T-helper 2 cell treated with Interferon-gamma antibody and Interleukin-4, amounts not matched to agents 5 μg/mL and 100 μg/mL, for 36 hours (primary cell): ENCODE results near the gene SOBP.
A peak's percentile ranks its signal among the peaks of the same experiment; 100 is the strongest.

Source experiments
- DNase-seq: peaks from one replicate; pipeline ENCODE4 v3.0.0; 2021; ENCODE audit warnings: low spot score
- H3K27ac Mint-ChIP-seq: one replicate; pipeline ENCODE4 v1.8.0; 2021; ENCODE audit warnings: mild to moderate bottlenecking, mixed read lengths
- H3K27me3 Mint-ChIP-seq: one replicate; pipeline ENCODE4 v1.8.0; 2021; ENCODE audit warnings: low read depth, mixed read lengths
- H3K36me3 Mint-ChIP-seq: one replicate; pipeline ENCODE4 v1.8.0; 2021; ENCODE audit warnings: low read depth, mixed read lengths
- H3K4me1 Mint-ChIP-seq: one replicate; pipeline ENCODE4 v1.8.0; 2021; ENCODE audit warnings: low read depth, mixed read lengths
- H3K4me3 Mint-ChIP-seq: one replicate; pipeline ENCODE4 v1.8.0; 2022; ENCODE audit warnings: mild to moderate bottlenecking, moderate library complexity, mixed read lengths
- H3K9me3 Mint-ChIP-seq: one replicate; pipeline ENCODE4 v1.8.0; 2021; ENCODE audit warnings: mixed read lengths

SOBP gene

GRCh38 chr6:107624050-107624449 lies 134.1 kb downstream of the SOBP start:
- Mint-ChIP-seq H3K4me1 (peaks cover 24% of the 10 kb centered on the region), H3K36me3 (peaks cover 1% of the 10 kb centered on the region), H3K4me3 (no peak overlapping the region), H3K27ac (no peak overlapping the region), H3K9me3 (no peaks in the 10 kb centered on the region), H3K27me3 (peaks cover 28% of the 10 kb centered on the region)
- no peak for DNase-seq

- Mint-ChIP-seq H3K27ac (no peak overlapping the region), H3K36me3 (peaks cover 1% of the 10 kb centered on the region), H3K9me3 (no peaks in the 10 kb centered on the region), H3K4me3 (no peak overlapping the region), H3K27me3 (peaks cover 32% of the 10 kb centered on the region), H3K4me1 (peaks cover 19% of the 10 kb centered on the region)
- no peak for DNase-seq
Measured at GRCh38 chr6:107624541-107624940, 134.6 kb downstream of the SOBP start.

- Mint-ChIP-seq H3K27ac (no peak overlapping the region), H3K9me3 (no peaks in the 10 kb centered on the region), H3K4me1 (peaks cover 15% of the 10 kb centered on the region), H3K27me3 (peaks cover 39% of the 10 kb centered on the region), H3K4me3 (no peak overlapping the region), H3K36me3 (peaks cover 1% of the 10 kb centered on the region)
- no peak for DNase-seq
Measured at GRCh38 chr6:107625264-107625663, 135.3 kb downstream of the SOBP start.

- Mint-ChIP-seq H3K9me3 (no peaks in the 10 kb centered on the region), H3K36me3 (peaks cover 1% of the 10 kb centered on the region), H3K4me3 (no peak overlapping the region), H3K27ac (no peak overlapping the region), H3K4me1 (peaks cover 3% of the 10 kb centered on the region), H3K27me3 (peaks cover 50% of the 10 kb centered on the region)
- no peak for DNase-seq
Measured at GRCh38 chr6:107626645-107627044, 136.7 kb downstream of the SOBP start.

- H3K27ac Mint-ChIP-seq, result no peak overlapping the region
- no peak for DNase-seq
- H3K27me3 Mint-ChIP-seq, result peaks cover 58% of the 10 kb centered on the region
- H3K36me3 Mint-ChIP-seq, result peaks cover 1% of the 10 kb centered on the region
- peaks cover 2% of the 10 kb centered on the region for H3K4me1 Mint-ChIP-seq
- H3K9me3 Mint-ChIP-seq, result no peaks in the 10 kb centered on the region
- H3K4me3 Mint-ChIP-seq, result no peak overlapping the region
Measured at GRCh38 chr6:107627969-107628368, 138.1 kb downstream of the SOBP start.

GRCh38 chr6:107628878-107629277 lies 139.0 kb downstream of the SOBP start:
- no peak for DNase-seq
- Mint-ChIP-seq H3K36me3 (no peaks in the 10 kb centered on the region), H3K4me3 (no peak overlapping the region), H3K9me3 (no peaks in the 10 kb centered on the region), H3K4me1 (peaks cover 2% of the 10 kb centered on the region), H3K27ac (no peak overlapping the region), H3K27me3 (peaks cover 63% of the 10 kb centered on the region)

- Mint-ChIP-seq H3K36me3 (no peaks in the 10 kb centered on the region), H3K27me3 (peaks cover 63% of the 10 kb centered on the region), H3K4me1 (peaks cover 2% of the 10 kb centered on the region), H3K4me3 (no peak overlapping the region), H3K9me3 (no peaks in the 10 kb centered on the region), H3K27ac (no peak overlapping the region)
- no peak for DNase-seq
Measured at GRCh38 chr6:107629548-107630129, 139.7 kb downstream of the SOBP start.

GRCh38 chr6:107630348-107630977 lies 140.5 kb downstream of the SOBP start:
- no peaks in the 10 kb centered on the region for H3K36me3 Mint-ChIP-seq
- no peak overlapping the region for H3K4me3 Mint-ChIP-seq
- peaks cover 65% of the 10 kb centered on the region for H3K27me3 Mint-ChIP-seq
- DNase-seq, result no peak
- no peaks in the 10 kb centered on the region for H3K4me1 Mint-ChIP-seq
- H3K27ac Mint-ChIP-seq, result no peak overlapping the region
- no peaks in the 10 kb centered on the region for H3K9me3 Mint-ChIP-seq

GRCh38 chr6:107632381-107633136 lies 142.6 kb downstream of the SOBP start:
- DNase-seq, result no peak
- peak overlapping the region; percentile 41 for H3K4me3 Mint-ChIP-seq
- no peaks in the 10 kb centered on the region for H3K36me3 Mint-ChIP-seq
- H3K9me3 Mint-ChIP-seq, result no peaks in the 10 kb centered on the region
- H3K27ac Mint-ChIP-seq, result no peak overlapping the region
- no peaks in the 10 kb centered on the region for H3K4me1 Mint-ChIP-seq
- H3K27me3 Mint-ChIP-seq, result peaks cover 85% of the 10 kb centered on the region

- Mint-ChIP-seq H3K27me3 (peaks cover 82% of the 10 kb centered on the region), H3K9me3 (no peaks in the 10 kb centered on the region), H3K4me3 (peak overlapping the region; percentile 41), H3K36me3 (no peaks in the 10 kb centered on the region), H3K27ac (no peak overlapping the region), H3K4me1 (no peaks in the 10 kb centered on the region)
- no peak for DNase-seq
Measured at GRCh38 chr6:107633680-107634323, 143.9 kb downstream of the SOBP start.

- no peaks in the 10 kb centered on the region for H3K36me3 Mint-ChIP-seq
- no peaks in the 10 kb centered on the region for H3K4me1 Mint-ChIP-seq
- peak overlapping the region; percentile 25 for H3K4me3 Mint-ChIP-seq
- H3K27ac Mint-ChIP-seq, result no peak overlapping the region
- peaks cover 82% of the 10 kb centered on the region for H3K27me3 Mint-ChIP-seq
- H3K9me3 Mint-ChIP-seq, result no peaks in the 10 kb centered on the region
- no peak for DNase-seq
Measured at GRCh38 chr6:107634324-107635056, 144.6 kb downstream of the SOBP start.

- no peaks in the 10 kb centered on the region for H3K36me3 Mint-ChIP-seq
- H3K4me1 Mint-ChIP-seq, result no peaks in the 10 kb centered on the region
- no peak for DNase-seq
- H3K4me3 Mint-ChIP-seq, result peak overlapping the region; percentile 28
- peaks cover 82% of the 10 kb centered on the region for H3K27me3 Mint-ChIP-seq
- no peaks in the 10 kb centered on the region for H3K9me3 Mint-ChIP-seq
- H3K27ac Mint-ChIP-seq, result no peak overlapping the region
Measured at GRCh38 chr6:107635057-107635515, 145.2 kb downstream of the SOBP start.

- Mint-ChIP-seq H3K36me3 (no peaks in the 10 kb centered on the region), H3K27ac (no peak overlapping the region)
Measured at GRCh38 chr6:107636486-107636885, 146.6 kb downstream of the SOBP start.

More at GRCh38 chr6:107636486-107636885, 146.6 kb downstream of the SOBP start:
- no peaks in the 10 kb centered on the region for H3K4me1 Mint-ChIP-seq
- H3K27me3 Mint-ChIP-seq, result peaks cover 85% of the 10 kb centered on the region
- no peak for DNase-seq
- H3K4me3 Mint-ChIP-seq, result no peak overlapping the region
- no peaks in the 10 kb centered on the region for H3K9me3 Mint-ChIP-seq
